H54 (cell line): ENCODE results near the gene RGS21.
"Not testable (repeated sequence)": the region's sequence is repeated elsewhere in the genome, so short reads cannot be mapped to it uniquely, and the experiment has no call there.

Experiments used
- DNase-seq: peaks from one replicate; pipeline ENCODE4 v3.0.0; 2011; ENCODE audit warnings: low spot score, mixed read lengths; ENCODE audit not compliant: insufficient read length
- FAIRE-seq: peaks from 3 replicates; lab custom pipeline; 2011; peaks lifted over from hg19 to GRCh38; lab: Jason Lieb, UNC
- POLR2A ChIP-seq: IDR thresholded peaks from 2 replicates; pipeline ENCODE4 v1.6.1; 2011; ENCODE audit warnings: low read depth, mild to moderate bottlenecking, low read length

Gene RGS21, protein sequence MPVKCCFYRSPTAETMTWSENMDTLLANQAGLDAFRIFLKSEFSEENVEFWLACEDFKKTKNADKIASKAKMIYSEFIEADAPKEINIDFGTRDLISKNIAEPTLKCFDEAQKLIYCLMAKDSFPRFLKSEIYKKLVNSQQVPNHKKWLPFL

GRCh38 chr1:192316942-192317450 is at the start of gene RGS21:
TSS of gene RGS21 (plus strand) at chr1:192316992. CDS start at chr1:192343037, 26,045 bp downstream.
- no peak for DNase-seq
- no peak for FAIRE-seq
- TF ChIP-seq POLR2A: no peak

- DNase-seq: no peak
- no peak for FAIRE-seq
- TF ChIP-seq POLR2A: no peak
Observed at GRCh38 chr1:192268468-192269052, 48.2 kb upstream of the RGS21 start.

DNA sequence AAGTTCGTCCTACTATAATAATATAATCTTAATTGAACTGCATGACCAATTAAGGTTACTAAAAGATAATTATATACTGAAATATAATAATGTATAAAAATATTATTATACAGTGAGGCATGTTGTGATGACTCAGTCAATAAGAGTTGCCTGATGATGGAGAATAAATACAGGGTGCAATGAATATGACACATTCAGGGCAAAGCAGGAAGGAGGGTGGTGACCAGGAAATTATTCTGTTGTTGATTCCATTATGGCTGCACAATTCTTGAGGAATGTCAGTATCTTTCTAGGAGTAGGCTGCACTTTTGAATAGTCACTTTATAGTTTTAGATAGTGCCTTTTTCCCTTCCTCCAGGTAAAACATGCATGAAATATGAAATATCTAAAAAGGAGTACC is 46.4 kb upstream of the RGS21 start:
- no peak for TF ChIP-seq POLR2A
- peak; percentile 50 for FAIRE-seq
- DNase-seq: peak; percentile 5

- TF ChIP-seq POLR2A: no peak
- no peak for FAIRE-seq
- no peak for DNase-seq
Observed at GRCh38 chr1:192272732-192273131, 44.1 kb upstream of the RGS21 start.

DNA sequence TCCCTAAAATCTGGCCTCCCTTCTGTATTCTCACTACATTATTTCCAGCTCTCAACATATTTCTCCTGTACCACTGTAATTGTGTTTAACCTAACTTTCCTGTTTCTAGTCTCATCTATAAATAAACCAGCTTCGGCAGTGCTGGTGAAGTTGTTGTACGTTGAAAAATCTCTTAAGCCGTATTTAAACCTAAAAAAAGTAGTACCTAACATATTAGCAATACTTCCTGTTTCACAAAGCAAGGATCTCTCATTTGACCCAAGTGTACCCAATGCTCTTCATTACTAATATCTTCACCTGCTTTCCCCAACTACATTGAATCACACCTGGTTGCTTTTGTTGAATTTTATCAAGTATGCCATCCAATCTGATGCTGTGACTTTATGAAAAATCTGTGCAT is 42.2 kb upstream of the RGS21 start:
- no peak for TF ChIP-seq POLR2A
- DNase-seq (no peak), FAIRE-seq (no peak)

DNA sequence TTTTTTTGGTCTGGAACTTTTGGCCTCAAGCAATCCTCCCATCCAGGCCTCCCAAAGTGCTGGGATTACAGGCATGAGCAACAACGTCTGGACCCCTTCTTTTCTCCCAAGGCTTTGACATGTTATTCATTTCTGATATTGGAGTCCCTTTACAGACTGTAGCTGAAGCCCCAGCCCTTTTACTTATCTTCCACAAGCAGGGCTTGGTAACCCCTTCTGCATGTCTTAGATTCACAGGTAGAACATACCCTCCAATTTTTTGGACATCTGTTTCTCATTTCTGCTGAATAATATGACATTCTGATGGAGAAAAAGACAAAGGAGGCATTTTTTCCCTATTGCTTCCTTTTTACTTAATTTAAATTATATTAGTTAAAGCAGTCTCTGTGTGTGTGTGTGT is 39.2 kb upstream of the RGS21 start:
- no peak for DNase-seq
- no peak for FAIRE-seq
- TF ChIP-seq POLR2A: no peak

- FAIRE-seq: no peak
- DNase-seq: no peak
- no peak for TF ChIP-seq POLR2A
Observed at GRCh38 chr1:192284927-192285326, 31.9 kb upstream of the RGS21 start.

DNA sequence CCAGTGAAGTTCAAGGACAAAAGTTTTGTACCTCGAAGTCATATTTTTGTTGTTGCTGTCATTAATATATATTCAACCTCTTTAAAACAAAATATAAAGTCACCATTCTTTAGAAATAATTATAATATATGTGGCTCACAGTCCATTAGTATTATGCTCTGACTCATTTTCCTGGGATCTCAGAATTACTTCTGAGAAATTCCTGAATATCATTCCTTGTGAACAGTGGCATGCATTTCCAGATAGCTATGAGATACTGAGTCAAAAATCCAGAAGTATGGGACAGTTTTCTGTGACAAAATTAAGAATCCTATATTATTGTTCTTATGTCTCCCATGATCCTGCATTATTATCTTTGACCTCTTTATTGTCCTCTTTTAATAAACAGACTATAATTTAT is 13.8 kb upstream of the RGS21 start:
- DNase-seq (no peak), FAIRE-seq (no peak)
- TF ChIP-seq POLR2A: no peak

DNA sequence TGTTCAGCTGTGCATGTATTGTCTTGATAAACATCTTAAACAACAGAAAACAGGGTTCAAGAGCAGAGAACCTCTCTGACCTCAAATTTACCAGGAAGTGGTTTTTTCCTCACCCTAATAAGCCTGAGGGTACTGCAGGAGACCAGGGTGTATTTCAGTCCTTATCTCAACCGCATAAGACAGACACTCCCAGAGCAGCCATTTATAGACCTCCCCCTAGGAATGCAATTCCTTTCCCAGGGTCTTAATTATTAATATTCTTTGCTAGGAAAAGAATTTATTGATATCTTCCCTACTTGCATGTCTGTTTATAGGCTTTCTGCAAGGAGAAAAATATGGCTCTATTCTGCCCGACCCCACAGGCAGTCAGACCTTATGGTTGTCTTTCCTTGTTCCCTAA is 8.5 kb upstream of the RGS21 start:
- not testable (repeated sequence) for DNase-seq, FAIRE-seq

DNA sequence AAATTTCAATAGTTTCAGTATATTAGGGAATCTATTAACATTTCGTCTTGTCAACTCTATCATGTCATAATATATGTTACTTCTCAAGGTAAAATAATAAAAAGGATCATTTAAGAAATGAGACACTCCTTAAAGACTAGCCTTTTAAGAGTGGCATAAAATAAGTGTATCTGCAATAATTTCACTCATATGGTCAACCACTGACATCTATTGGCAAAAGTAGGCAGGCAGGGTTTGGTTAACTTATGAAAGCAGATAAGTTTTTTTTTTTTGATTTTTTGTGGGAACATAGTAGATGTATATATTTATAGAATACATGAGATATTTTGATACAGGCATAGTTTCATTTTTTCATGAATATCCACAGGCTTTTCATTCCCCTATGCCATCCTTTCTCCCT is 5.5 kb upstream of the RGS21 start:
- DNase-seq (peak; percentile 1), FAIRE-seq (peak; percentile 23)
- TF ChIP-seq POLR2A: no peak

DNA sequence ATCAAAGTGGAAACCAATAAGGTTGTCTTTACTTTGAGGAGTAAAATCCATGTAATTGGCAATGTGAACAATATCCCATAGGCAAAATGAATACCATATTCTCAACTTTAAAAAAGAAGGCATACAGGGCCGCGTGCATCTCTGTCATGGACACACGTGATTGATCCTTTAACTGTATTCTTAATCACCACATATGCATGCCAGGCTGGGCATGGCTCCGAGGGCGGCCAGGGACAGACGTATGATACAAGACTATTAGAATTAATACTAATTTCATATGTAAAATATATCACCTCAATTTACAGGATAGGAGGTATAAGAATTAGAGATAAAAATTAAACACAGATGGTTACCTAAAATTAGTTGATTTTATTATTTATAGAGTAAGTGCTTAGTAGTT is 11.2 kb downstream of the RGS21 start:
- no peak for TF ChIP-seq POLR2A
- FAIRE-seq: no peak
- no peak for DNase-seq

DNA sequence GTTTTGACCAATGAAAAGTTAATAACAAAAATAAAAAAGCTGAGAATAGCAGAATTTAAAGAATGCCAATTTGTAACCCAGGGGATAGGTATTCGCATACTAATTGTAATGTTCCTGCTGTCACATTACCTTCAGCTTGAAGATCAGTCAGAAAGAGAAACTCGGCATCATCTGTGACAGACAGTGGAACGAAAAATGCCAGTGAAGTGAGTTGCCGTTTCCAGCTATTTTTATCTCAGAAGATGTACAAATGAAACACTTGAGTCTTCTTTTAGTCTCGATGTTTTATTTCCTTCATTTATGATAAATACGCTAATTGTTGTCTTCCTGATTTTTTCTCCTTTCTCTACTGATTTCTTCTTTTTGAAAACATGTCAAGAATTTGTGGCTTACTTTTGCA is 26.1 kb downstream of the RGS21 start:
- FAIRE-seq (peak; percentile 23), DNase-seq (no peak)
- no peak for TF ChIP-seq POLR2A

- FAIRE-seq: no peak
- TF ChIP-seq POLR2A: no peak
Observed at GRCh38 chr1:192343344-192343743, 26.6 kb downstream of the RGS21 start.

GRCh38 chr1:192349314-192349713 is 32.5 kb downstream of the RGS21 start:
- DNase-seq (no peak), FAIRE-seq (no peak)
- TF ChIP-seq POLR2A: no peak

More at GRCh38 chr1:192343344-192343743, 26.6 kb downstream of the RGS21 start:
- DNase-seq: no peak

GRCh38 chr1:192350356-192350755 is 33.6 kb downstream of the RGS21 start:
- FAIRE-seq (no peak), DNase-seq (no peak)
- TF ChIP-seq POLR2A: no peak
